Measurements from ENCODE around the gene TCF4. TPM values are rescaled to one million over a fixed set of nuclear protein-coding genes. Genes with fewer than 3 reads are reported as not detected.

TCF4 gene
- total and polyA plus RNA-seq, 2 experiments from 2014 or later: 77.7 to 89.2 TPM

DNA sequence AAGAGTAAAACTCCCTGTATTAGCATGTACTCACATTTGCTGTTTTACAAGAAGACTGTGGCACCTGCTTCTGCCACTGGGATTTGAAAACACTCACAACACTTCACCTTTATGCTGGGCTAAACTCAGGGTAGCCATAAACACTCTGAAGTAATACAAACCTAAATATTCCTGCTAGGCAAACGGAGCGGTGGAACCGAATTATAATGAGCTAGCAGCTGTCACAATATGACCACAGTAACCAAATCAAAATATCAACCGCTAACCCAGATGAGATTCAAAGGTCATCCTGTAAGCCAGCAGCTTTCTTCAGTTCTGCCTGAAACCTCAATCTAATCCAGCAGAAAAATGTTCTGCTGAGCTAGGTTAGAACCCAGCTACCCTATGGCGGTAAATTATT, 132.1 kb downstream of the TCF4 start:
- Histone ChIP-seq H2AFZ (no peak overlapping the region), H3K9me2 (ENCODE audit: insufficient read depth) (no peaks in the 10 kb centered on the region), H3K4me3 (no peak overlapping the region), H3K27me3 (ENCODE audit: insufficient read depth) (no peaks in the 10 kb centered on the region), H3F3A (replicated peaks; ENCODE audit: low read depth) (no peaks in the 10 kb centered on the region), H3K4me1 (ENCODE audit: insufficient read depth) (peaks cover 29% of the 10 kb centered on the region), H3K79me2 (replicated peaks; ENCODE audit: insufficient read depth) (peaks cover 76% of the 10 kb centered on the region), H3K4me2 (no peak overlapping the region), H4K20me1 (replicated peaks; ENCODE audit: insufficient read depth) (peaks cover 6% of the 10 kb centered on the region; the same call in 1 of the 2 replicates), H3K27ac (ENCODE audit: low read depth) (no peak overlapping the region), H3K36me3 (ENCODE audit: insufficient read depth) (no peaks in the 10 kb centered on the region)
- H3K36me3 Mint-ChIP-seq (ENCODE audit: low read depth): no peaks in the 10 kb centered on the region; the same call in 2 of the 3 replicates
- TF ChIP-seq, protein P1, sequence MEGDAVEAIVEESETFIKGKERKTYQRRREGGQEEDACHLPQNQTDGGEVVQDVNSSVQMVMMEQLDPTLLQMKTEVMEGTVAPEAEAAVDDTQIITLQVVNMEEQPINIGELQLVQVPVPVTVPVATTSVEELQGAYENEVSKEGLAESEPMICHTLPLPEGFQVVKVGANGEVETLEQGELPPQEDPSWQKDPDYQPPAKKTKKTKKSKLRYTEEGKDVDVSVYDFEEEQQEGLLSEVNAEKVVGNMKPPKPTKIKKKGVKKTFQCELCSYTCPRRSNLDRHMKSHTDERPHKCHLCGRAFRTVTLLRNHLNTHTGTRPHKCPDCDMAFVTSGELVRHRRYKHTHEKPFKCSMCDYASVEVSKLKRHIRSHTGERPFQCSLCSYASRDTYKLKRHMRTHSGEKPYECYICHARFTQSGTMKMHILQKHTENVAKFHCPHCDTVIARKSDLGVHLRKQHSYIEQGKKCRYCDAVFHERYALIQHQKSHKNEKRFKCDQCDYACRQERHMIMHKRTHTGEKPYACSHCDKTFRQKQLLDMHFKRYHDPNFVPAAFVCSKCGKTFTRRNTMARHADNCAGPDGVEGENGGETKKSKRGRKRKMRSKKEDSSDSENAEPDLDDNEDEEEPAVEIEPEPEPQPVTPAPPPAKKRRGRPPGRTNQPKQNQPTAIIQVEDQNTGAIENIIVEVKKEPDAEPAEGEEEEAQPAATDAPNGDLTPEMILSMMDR (conservative IDR thresholded peaks at IDR 0.05; ENCODE audit: low read depth in 2 of 2): no peak
- TF ChIP-seq POLR2AphosphoS5 (IDR thresholded peaks at IDR 0.05; ENCODE audit: low read depth) (no peak), ZNF331 (CRISPR knock-in tag; IDR thresholded peaks at IDR 0.05; ENCODE audit: low read depth) (no peak)
- H3K4me3 Mint-ChIP-seq: no peak overlapping the region
- H3K27me3 Mint-ChIP-seq (ENCODE audit: insufficient read depth, low read depth, poor library complexity): peaks cover 8% of the 10 kb centered on the region
- H3K4me1 Mint-ChIP-seq: peaks cover 55% of the 10 kb centered on the region
- no peak overlapping the region; the same call in 1 of the 2 replicates for H3K27ac Mint-ChIP-seq
- no peak for DNase-seq (ENCODE audit: low spot score)
- ATAC-seq: no peak
- H3K9me3 Mint-ChIP-seq: no peaks in the 10 kb centered on the region

DNA sequence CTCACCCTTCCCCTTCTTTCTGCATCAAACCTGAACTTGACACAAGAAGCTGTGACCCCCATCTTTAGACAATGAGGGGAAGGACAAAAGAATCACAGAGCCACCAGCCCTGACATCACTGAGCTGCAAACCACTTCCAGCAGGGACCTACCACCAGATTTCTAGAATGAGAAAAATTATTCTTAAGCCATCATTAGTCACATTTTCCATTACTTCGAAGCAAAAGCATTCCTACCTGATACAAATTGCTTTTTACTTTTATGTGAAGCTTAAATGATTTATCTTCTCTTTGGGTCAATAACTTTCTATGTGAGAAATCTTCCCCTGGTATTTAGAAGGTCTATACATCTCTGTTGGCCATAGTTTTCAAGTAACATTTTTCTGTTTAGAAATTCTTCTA, 134.8 kb downstream of the TCF4 start:
- no peak for DNase-seq (ENCODE audit: low spot score)
- Histone ChIP-seq H3K4me1 (ENCODE audit: insufficient read depth) (peaks cover 10% of the 10 kb centered on the region; the same call in 1 of the 2 replicates), H3K4me2 (no peak overlapping the region), H3K36me3 (ENCODE audit: insufficient read depth) (no peaks in the 10 kb centered on the region), H2AFZ (no peak overlapping the region), H3F3A (replicated peaks; ENCODE audit: low read depth) (no peaks in the 10 kb centered on the region), H3K4me3 (no peak overlapping the region), H3K27me3 (ENCODE audit: insufficient read depth) (no peaks in the 10 kb centered on the region), H3K9me2 (ENCODE audit: insufficient read depth) (no peaks in the 10 kb centered on the region), H3K79me2 (replicated peaks; ENCODE audit: insufficient read depth) (peaks cover 93% of the 10 kb centered on the region), H4K20me1 (replicated peaks; ENCODE audit: insufficient read depth) (peaks cover 9% of the 10 kb centered on the region; the same call in 1 of the 2 replicates), H3K27ac (ENCODE audit: low read depth) (no peak overlapping the region)
- Mint-ChIP-seq H3K9me3 (no peaks in the 10 kb centered on the region), H3K4me1 (peaks cover 49% of the 10 kb centered on the region), H3K36me3 (ENCODE audit: low read depth) (no peaks in the 10 kb centered on the region; the same call in 2 of the 3 replicates), H3K27me3 (ENCODE audit: insufficient read depth, low read depth, poor library complexity) (peaks cover 6% of the 10 kb centered on the region), H3K4me3 (no peak overlapping the region), H3K27ac (peak overlapping the region; percentile 15; the same call in 1 of the 2 replicates)
- ATAC-seq: no peak
- TF ChIP-seq CREB1 (CRISPR knock-in tag; IDR thresholded peaks at IDR 0.05; ENCODE audit: low read depth) (no peak), POLR2AphosphoS5 (IDR thresholded peaks at IDR 0.05; ENCODE audit: low read depth) (no peak)

DNA sequence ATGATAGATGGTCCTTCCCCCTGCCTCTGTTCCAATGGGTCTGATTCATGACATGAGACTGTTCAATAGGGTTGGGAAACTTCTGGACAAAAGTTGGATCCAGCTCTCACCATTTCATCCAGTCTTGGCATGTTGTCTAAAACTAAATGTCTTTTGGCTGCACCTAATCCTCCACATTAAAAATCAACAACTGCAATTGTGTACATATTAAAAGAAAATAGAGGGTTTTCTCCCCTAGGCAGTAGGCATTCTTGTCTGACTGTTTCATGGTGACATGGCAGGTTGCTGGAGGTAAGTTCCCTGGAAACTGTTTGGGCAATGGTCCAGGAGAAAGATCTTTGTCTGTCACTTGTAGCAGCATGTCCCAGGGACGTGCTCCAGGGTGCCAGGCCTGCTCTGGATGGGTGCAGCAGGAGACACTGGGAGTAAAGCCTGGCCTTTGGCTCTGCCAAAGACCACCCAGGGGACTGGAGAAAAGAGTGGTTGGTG, 135.8 kb downstream of the TCF4 start:
- H3K4me3 ChIP-seq: no peak overlapping the region
- DNase-seq (ENCODE audit: low spot score) (no peak), ATAC-seq (no peak)
- peaks cover 48% of the 10 kb centered on the region for H3K4me1 Mint-ChIP-seq
- peaks cover 93% of the 10 kb centered on the region for H3K79me2 ChIP-seq (replicated peaks; ENCODE audit: insufficient read depth)
- peaks cover 6% of the 10 kb centered on the region for H3K27me3 Mint-ChIP-seq (ENCODE audit: insufficient read depth, low read depth, poor library complexity)
- TF ChIP-seq CREB1 (CRISPR knock-in tag; IDR thresholded peaks at IDR 0.05; ENCODE audit: low read depth): no peak
- H3K27ac ChIP-seq (ENCODE audit: low read depth): no peak overlapping the region
- H3K36me3 Mint-ChIP-seq (ENCODE audit: low read depth): peaks cover 3% of the 10 kb centered on the region; the same call in 2 of the 3 replicates
- H2AFZ ChIP-seq: no peak overlapping the region
- H3K4me2 ChIP-seq: no peak overlapping the region
- no peaks in the 10 kb centered on the region for H3F3A ChIP-seq (replicated peaks; ENCODE audit: low read depth)
- no peaks in the 10 kb centered on the region for H3K9me3 Mint-ChIP-seq
- H3K36me3 ChIP-seq (ENCODE audit: insufficient read depth): no peaks in the 10 kb centered on the region
- H3K27ac Mint-ChIP-seq: peak overlapping the region; percentile 78; the same call in 1 of the 2 replicates
- peaks cover 10% of the 10 kb centered on the region; the same call in 1 of the 2 replicates for H3K4me1 ChIP-seq (ENCODE audit: insufficient read depth)
- no peaks in the 10 kb centered on the region for H3K27me3 ChIP-seq (ENCODE audit: insufficient read depth)
- peaks cover 9% of the 10 kb centered on the region for H4K20me1 ChIP-seq (replicated peaks; ENCODE audit: insufficient read depth)
- no peak overlapping the region for H3K4me3 Mint-ChIP-seq
- no peaks in the 10 kb centered on the region for H3K9me2 ChIP-seq (ENCODE audit: insufficient read depth)

Measured in GM23338 (cell line).